Measurements from ENCODE around the gene TGIF1. TPM values are rescaled to one million over a fixed set of nuclear protein-coding genes. Genes with fewer than 3 reads are reported as not detected.

Gene TGIF1
- total RNA-seq, 1 donor from 2014 or later: 59.3 TPM

DNA sequence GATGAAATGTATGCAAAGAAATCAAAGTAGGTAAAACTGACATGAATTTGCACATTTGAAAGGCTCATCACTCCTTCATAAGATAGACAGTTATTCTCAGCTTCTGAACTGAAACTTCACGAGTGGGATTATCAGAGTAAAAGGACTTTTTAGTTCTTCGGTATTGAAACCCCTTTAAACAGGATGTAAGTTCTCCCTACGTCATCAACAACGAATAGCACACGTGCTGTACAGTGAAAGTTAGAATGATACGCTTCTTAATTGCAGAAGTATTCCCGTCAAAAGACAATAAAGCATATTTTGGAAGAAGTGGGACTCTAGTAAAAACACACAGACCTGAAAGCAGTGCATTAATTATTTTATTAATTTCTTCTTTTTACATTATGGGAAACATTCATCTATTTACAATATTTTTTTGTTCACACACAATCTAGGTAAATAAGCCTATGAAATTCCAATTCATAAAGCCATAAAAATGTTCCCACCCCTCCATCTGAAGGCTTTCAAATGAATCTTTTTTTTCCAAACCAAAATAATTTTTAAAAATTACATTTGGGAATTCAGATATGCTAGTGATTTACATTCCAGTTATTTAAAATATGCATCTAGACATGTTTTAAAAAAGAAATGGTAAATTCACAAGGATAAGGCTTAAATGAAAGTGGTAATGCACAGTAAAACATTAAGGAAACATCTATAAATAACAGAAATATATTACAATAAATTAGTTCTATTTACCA, 45.9 kb downstream of the TGIF1 start:
- intact Hi-C loops (cut with DNase I): no loop called here
- DNase-seq (ENCODE audit: low spot score): no peak
- ATAC-seq: no peak

DNA sequence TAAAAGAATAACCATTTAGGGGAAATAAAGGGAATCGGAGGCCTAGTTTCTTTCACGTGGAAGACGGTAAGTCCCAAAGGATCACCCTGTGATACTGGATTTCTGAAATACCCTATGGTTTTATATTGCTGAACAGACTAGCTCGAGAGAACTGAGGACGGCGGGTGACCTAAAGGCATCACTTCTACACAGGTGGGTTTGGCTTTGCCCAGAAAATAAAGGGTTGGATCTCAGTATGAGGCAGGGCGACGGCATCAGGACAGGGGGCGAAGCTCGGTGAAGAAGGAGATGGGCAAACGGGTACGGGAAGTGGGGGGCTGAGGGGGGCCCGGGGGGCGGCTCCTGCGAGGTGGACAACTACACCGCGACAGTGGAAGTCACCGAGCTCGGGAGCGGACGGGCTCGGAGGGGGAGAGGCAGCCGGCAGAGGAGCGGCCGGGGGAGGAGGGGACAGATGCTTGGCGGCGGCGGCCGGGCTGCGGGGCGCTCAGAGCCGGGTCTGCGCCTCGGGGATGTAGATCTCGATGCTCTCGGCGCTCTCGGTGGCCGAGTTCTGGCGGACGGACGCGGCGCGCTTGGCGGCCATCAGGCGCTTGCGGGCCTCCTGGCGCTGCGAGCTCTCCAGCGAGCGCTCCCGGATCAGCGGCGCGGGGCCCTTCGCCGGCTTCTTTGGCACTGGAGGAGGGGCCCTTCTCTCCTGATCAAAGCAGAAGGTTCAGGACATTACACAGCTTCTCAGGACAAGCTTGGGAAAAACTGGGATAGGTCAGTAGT, 48.9 kb downstream of the TGIF1 start:
- intact Hi-C loops (cut with DNase I): no loop called here
- ATAC-seq (peak; percentile 68), DNase-seq (ENCODE audit: low spot score) (peak; percentile 59)

DNA sequence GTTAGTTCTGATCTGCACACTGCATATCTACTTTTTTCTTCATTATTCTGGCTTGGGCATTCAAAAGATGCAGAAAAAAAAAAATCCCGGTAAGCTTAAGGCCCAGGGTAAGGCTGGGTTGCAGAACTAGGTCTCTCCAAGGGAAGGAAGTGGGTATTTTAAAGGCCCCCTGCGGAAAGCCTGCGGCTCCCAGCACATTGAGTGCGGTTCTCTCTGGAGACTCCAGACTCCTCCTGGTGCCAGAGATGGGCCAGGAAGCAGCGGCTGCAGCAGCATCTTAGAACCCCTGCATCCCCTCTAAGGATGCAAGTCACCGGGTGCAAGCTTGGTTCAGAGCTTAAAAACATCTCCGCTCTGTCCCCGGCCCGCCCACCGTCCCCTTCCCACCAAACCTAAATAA, 49.5 kb downstream of the TGIF1 start:
- peak; percentile 32 for ATAC-seq
- no peak for DNase-seq (ENCODE audit: low spot score)
- intact Hi-C loops (cut with DNase I): no loop called here

DNA sequence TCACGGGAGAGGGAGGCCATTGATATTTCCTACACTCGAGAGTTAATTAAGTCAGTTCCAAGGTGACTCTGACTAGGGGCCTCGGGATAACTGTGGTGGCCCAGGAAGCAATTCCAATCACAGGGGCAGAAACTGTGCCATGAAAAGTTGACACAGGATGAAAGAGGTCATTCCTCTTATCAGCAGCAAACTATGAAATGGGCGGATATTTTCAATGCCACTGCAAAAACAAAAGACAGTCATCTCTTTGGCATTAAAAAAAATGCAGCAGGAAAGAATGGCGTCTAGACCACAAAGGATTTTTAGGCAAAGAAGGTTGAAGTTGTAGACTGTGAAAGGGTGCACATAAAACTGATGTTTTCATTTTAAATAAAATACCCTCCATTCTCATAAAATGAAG, 50.0 kb downstream of the TGIF1 start:
- intact Hi-C loops (cut with DNase I): no loop called here
- ATAC-seq: no peak

DNA sequence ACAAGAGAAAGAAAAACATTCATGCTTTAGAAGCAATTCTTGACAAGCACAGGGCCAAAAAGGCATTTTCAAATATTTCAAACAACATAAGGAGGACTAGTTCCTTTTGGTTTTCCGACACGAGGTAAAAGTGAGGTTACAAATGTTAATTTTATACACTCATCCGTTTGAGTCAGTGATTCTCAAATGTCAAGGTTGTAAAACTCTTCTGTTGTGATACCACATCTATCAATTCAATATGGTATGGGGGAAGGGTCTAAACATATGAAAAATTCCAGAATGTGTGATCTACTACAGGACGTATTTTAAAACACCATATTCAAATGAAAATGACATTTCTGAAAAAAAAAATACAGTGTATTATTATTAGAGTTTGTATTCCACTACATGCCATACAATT, 52.7 kb downstream of the TGIF1 start:
- ATAC-seq (no peak), DNase-seq (ENCODE audit: low spot score) (no peak)
- intact Hi-C loops (cut with DNase I): no loop called here

More for the DNA sequence above, 50.0 kb downstream of the TGIF1 start:
- no peak for DNase-seq (ENCODE audit: low spot score)

DNA sequence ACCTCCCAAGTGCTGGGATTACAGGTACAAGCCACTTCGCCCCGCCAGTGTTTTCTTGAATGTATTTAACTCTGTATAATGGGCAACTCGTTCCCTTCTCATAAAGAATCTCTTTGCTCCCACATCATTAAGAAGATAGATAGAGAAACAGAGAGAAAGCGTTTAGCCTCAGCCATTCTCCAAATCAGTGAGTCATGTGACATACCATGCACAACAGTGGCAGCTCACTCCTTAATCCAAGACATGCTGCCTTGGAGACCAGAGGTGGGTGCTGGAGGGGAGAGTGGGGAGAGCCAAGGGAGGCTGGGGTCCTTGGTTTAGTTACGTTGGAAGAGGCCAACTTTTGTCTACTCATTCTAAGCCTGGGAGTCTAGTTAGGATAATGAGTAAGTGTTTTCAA, 54.7 kb downstream of the TGIF1 start:
- no peak for DNase-seq (ENCODE audit: low spot score)
- intact Hi-C loops (cut with DNase I): no loop called here
- ATAC-seq: no peak

DNA sequence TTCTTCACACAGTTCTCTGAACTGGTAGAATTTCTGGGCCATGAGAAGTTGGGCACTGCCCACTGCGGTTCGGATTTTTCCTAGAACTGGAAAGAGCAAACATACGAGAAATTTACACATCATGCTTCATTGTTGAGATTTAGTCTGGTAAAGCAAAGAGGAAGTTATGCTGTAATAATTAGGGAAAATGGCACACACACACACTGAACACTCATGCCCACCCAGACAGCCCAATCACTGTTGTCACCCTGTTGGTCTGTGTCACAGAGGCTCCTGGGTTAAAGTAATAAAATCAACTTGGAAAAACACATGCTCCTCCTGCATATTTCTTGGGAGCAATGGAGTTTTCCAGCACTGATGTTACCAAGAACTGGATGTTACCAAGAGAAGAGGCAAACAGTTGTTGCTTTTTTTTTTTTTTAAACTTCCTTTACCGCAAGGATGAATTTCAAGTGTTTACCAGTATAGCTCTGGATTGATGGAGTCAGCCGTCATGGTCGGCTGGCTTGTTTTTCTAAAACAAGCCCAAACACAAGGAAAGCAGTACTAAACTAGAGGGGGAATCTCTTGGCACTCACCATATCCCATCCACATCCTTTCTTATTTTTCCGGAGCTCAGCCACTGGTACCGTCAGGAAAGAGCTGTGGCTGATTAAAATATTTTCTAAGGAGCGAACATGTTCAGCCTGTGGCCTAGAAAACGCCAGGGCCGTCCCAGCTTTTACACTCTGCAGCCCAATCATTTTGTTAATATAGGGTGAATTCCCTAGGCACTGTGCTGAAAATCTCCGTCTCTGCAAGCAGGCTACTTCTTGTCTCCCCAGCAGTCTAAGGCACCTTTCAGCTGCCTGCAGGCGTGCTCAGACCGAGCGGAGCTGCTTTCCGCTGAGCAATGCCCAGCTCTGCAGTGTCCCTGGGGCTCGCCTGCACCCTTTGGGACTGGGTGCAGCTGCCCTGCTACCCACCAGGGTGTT, 58.9 kb downstream of the TGIF1 start:
- peak; percentile 25 for ATAC-seq

More for the DNA sequence above, 58.9 kb downstream of the TGIF1 start:
- intact Hi-C loops (cut with DNase I): no loop called here
- no peak for DNase-seq (ENCODE audit: low spot score)

Other genes starting within 250 kb of the TGIF1 start
- 19.9 TPM for gene MYOM1, start 230.2 kb upstream of the TGIF1 start, total RNA-seq
- 358 TPM for gene MYL12A, start 202.4 kb upstream of the TGIF1 start, total RNA-seq
- 275 TPM for gene MYL12B, start 188.0 kb upstream of the TGIF1 start, total RNA-seq